22Rv1 (cell line): ENCODE results near the gene TTF2.

Source experiments
- H3K27ac ChIP-seq: fragments of 450-650 bp; 2 replicates; pipeline ENCODE4 v1.5.1; 2017
- CTCF ChIP-seq: fragments of 450-650 bp; IDR thresholded peaks from 2 replicates; pipeline ENCODE4 v1.5.1; 2017; ENCODE audit warnings: mild to moderate bottlenecking
- ZFX ChIP-seq: fragments of 450-650 bp; IDR thresholded peaks from 2 replicates; pipeline ENCODE4 v1.6.1; 2017; ENCODE audit warnings: antibody characterized with exemption, borderline replicate concordance

TTF2 gene

GRCh38 chr1:117092594-117092993, 32.5 kb downstream of the TTF2 start:
- TF ChIP-seq ZFX (no peak), CTCF (no peak)
- H3K27ac ChIP-seq = no peak overlapping the region

- H3K27ac ChIP-seq = no peak overlapping the region
These were observed 33.0 kb downstream of the TTF2 start for GRCh38 chr1:117093091-117093534.

GRCh38 chr1:117093870-117094621, 33.9 kb downstream of the TTF2 start:
- TF ChIP-seq CTCF (no peak), ZFX (no peak)
- no peak overlapping the region for H3K27ac ChIP-seq

More at GRCh38 chr1:117093091-117093534, 33.0 kb downstream of the TTF2 start:
- TF ChIP-seq ZFX (no peak), CTCF (no peak)

GRCh38 chr1:117094841-117095604, 34.9 kb downstream of the TTF2 start:
- TF ChIP-seq ZFX (no peak), CTCF (no peak)
- no peak overlapping the region for H3K27ac ChIP-seq

- TF ChIP-seq CTCF (no peak), ZFX (no peak)
- H3K27ac ChIP-seq = no peak overlapping the region
These were observed 36.9 kb downstream of the TTF2 start for GRCh38 chr1:117096951-117097408.

GRCh38 chr1:117097443-117097842, 37.3 kb downstream of the TTF2 start:
- H3K27ac ChIP-seq = no peak overlapping the region
- TF ChIP-seq CTCF = no peak
- no peak for TF ChIP-seq ZFX
